ENCODE results near the gene RDH13. TPM values are rescaled to one million over a fixed set of nuclear protein-coding genes. Genes with fewer than 3 reads are reported as not detected.
A peak's percentile ranks its signal among the peaks of the same experiment; 100 is the strongest.

RDH13 gene
- total RNA-seq, 1 donor: 9.1 TPM

DNA sequence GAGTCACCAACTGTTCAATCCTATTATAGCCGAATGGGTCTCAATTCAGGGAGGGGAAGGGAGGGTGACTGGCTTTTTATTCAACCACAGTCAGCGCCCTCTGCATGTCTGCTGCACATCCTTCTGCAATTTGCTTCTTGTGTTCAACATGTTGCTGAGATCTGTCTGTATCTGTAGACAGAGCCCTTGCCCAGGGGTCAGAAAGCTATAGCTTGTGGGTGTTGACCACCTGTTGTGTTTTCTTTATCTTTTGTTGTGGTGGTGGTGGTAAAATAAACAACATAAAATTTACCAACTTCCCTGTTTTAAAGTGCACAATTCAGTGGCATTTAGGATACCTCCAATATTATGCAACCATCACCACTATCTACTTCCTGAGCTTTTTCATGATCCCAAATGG lies 42.3 kb upstream of the RDH13 start:
- no peak overlapping the region for H3K4me3 ChIP-seq (ENCODE audit: low read depth, low read length)
- TF ChIP-seq, protein P1, sequence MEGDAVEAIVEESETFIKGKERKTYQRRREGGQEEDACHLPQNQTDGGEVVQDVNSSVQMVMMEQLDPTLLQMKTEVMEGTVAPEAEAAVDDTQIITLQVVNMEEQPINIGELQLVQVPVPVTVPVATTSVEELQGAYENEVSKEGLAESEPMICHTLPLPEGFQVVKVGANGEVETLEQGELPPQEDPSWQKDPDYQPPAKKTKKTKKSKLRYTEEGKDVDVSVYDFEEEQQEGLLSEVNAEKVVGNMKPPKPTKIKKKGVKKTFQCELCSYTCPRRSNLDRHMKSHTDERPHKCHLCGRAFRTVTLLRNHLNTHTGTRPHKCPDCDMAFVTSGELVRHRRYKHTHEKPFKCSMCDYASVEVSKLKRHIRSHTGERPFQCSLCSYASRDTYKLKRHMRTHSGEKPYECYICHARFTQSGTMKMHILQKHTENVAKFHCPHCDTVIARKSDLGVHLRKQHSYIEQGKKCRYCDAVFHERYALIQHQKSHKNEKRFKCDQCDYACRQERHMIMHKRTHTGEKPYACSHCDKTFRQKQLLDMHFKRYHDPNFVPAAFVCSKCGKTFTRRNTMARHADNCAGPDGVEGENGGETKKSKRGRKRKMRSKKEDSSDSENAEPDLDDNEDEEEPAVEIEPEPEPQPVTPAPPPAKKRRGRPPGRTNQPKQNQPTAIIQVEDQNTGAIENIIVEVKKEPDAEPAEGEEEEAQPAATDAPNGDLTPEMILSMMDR (IDR thresholded peaks at IDR 0.05; ENCODE audit: insufficient read depth, low read depth, low read length): no peak
- no peak for DNase-seq (ENCODE audit: low read depth)

DNA sequence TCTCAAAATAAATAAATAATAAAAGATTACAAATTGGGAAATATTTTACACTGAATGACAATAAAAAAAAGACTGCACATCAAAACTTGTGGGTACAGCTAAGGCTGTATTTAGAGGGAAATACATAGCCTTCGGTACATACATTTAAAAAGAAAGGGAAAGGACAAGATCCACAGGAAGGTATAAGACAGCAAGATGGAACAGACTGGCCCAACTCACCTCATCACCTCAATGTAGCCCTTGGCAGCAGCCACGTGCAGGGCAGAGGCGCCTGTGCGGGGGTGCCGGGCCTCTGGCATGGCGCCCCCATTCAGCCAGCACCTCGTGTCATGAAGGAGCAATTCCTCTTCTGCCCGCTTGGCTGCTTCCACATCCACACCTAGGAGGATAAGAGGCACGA lies 40.2 kb upstream of the RDH13 start:
- no peak for DNase-seq (ENCODE audit: low read depth)
- no peak overlapping the region for H3K4me3 ChIP-seq (ENCODE audit: low read depth, low read length)
- TF ChIP-seq, protein P1 (IDR thresholded peaks at IDR 0.05; ENCODE audit: insufficient read depth, low read depth, low read length): no peak

DNA sequence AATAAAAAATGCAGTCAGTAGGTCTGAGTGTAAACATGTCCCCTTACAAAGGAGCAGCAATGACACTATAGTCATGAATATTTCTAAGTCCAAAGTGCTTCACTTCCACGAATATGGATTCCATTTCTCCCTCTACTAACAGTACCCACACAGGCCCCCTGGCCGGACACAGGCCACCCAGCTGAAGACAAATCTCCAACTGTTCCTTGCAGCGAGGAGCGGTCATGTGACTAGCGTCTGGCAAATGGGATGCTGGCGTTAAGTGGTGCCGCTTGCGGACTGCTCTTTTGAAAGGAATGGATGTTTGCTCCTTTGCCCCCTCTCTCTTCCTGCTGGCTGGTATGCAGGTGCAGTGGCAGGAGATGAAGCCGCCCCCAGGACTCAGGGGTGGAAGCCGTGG lies 38.3 kb upstream of the RDH13 start:
- DNase-seq (ENCODE audit: low read depth): no peak
- H3K4me3 ChIP-seq (ENCODE audit: low read depth, low read length): no peak overlapping the region
- TF ChIP-seq, protein P1 (IDR thresholded peaks at IDR 0.05; ENCODE audit: insufficient read depth, low read depth, low read length): no peak

DNA sequence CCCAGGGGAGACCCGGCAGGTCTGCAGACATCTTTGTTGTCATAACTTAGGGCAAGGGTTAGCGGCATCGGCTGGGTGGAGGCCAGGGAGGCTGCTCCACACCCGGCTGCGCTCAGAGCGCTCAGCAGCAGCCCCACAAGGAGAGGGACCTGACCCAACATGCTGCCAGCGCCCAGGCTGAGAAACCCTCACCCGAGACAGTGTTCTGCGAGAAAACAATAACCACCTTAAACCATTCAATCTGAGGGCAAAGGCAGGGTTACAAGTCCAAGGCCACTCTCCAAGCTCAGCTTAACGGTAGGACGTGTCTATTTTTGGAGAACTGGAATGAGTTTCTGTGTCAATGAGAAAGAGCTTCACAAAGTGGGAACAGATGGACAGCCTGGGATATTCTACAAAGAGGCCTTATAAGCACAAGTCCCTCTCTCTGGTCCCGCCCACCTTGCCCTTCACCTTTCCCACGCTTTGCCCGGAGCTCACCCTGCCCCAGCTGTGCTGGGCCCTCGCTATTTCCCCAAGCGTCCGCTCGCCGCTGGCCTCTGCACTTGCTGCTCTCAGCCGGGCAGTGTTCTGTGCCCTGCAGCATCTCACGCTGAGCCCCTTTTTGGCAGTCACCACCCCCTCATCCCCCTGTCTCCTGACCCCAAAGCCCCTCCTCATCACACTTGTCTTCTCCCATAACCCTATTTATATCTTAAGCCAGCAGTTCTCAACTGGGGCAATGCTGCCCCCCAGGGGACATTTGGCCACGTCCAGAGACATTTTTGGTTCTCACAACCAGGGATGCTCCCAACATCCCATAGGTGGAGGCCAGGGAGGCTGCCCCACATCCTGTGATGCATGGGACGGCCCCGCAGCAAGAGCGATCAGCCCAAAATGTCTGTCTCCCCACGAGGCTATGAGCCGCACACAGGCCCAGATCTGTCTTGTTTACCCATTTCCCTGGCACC lies 36.9 kb upstream of the RDH13 start:
- DNase-seq (ENCODE audit: low read depth): no peak
- H3K4me3 ChIP-seq (ENCODE audit: low read depth, low read length): no peak overlapping the region
- TF ChIP-seq, protein P1 (IDR thresholded peaks at IDR 0.05; ENCODE audit: insufficient read depth, low read depth, low read length): peak; percentile 17

DNA sequence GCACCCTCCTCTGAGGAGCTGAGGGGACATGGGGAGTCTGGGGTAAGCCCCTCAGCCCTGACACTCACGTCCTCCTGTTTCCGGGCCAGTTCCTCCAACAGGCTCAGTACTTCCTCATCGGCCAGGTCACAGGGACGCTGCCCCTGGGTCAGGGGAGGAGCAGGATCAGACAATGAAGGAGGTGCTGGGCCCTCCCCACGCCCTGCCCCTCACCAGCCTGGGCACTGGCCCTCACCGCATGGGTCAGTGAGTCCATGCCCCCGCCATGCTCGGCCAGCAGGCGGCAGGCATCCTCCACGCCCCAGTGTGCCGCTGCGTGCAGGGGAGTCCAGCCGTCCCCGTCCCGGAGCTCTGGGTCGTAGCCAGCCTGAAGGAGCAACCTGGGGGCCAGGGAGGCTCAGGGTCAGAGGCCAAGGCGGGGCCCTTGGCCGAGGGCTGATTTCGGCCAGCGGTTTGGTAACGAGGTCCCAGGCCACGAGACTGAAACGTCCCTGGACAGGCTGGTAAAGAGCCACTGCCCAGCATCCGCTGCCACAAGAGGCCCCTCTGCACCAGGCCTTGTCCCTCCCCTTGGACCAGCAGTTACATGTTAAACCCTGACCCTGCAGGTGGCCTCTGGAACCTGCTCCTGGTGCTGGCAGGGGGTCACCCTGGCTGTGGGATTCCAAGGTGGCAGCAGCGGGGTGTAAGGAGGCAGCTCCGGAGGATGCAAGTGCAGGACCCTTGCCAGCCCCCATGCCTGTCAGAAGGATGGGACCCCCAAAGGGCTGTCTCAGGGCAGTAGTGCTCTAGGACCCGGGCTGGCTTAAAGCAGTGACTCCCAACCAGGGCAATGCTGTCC lies 36.0 kb upstream of the RDH13 start:
- H3K4me3 ChIP-seq (ENCODE audit: low read depth, low read length): no peak overlapping the region
- DNase-seq (ENCODE audit: low read depth): no peak
- TF ChIP-seq, protein P1 (IDR thresholded peaks at IDR 0.05; ENCODE audit: insufficient read depth, low read depth, low read length): no peak

DNA sequence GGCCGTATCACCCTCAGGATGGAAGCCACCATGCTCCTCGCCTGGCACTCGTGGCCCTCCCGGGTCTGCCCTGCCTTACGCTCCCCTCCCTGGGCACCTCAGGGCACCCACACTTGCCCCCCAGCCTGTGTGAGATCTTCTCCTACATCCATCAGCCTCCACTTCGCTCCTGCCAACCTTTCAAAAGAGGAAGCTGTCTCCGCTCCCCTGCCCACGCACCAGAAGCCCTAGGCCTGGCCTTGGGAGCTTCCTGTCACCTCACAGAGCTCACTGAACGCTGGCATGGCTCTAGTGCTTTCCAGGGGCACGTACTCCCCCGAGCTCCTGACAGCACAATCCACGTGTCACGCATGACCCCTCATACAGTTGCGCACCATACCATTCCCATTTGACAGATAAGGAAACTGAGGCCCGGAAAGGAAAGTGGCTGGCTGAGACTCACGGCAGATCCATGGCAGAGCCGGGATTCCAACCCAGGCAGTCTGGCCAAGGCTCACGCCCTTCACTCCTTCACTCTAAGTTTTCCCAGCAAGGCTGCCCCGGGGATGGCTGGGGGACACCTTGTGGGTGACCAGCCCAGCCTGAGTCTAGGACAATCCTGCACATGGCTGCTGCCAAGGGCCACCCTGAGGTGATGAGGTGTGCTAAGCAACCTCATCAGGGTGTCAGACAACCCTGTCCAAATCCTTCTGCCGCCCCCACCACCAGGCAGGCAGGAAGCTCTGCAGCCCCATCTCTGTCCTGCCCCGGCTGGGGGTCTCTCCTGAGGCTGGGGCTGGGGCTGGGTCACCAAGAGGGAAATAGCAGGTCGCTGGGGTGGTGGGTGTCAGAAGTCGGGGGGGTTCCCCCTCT lies 35.1 kb upstream of the RDH13 start:
- DNase-seq (ENCODE audit: low read depth): no peak
- H3K4me3 ChIP-seq (ENCODE audit: low read depth, low read length): no peak overlapping the region
- TF ChIP-seq, protein P1 (IDR thresholded peaks at IDR 0.05; ENCODE audit: insufficient read depth, low read depth, low read length): no peak
